Activated B cell treated with CpG ODN at 0.5 μM for 24 hours (primary cell): ENCODE data around the gene ADARB1. TPM values are rescaled to one million over a fixed set of nuclear protein-coding genes. Genes with fewer than 3 reads are reported as not detected.

Experiments used
- ATAC-seq: fragments of 200-7000 bp; cut with Tn5 transposase; one replicate; pipeline ENCODE4 v1.10.0; 2021; ENCODE audit warnings: low read depth, mild to moderate bottlenecking, moderate library complexity
- CTCF ChIA-PET: fragments of 350-600 bp; sonication (Branson Sonifier 250); formaldehyde crosslinking; loops from one replicate; lab custom pipeline; 2021; ENCODE audit warnings: antibody characterized with exemption; lab: Charles Lee
- POLR2A ChIA-PET: fragments of 350-600 bp; sonication (Branson Sonifier 250); formaldehyde crosslinking; loops from one replicate; lab custom pipeline; 2021; ENCODE audit warnings: antibody characterized with exemption; lab: Charles Lee
- DNase-seq: peaks from one replicate; pipeline ENCODE4 v3.0.0; 2022
- H3K27ac Mint-ChIP-seq: one replicate; pipeline ENCODE4 v1.8.0; 2020; ENCODE audit warnings: mixed read lengths
- H3K27me3 Mint-ChIP-seq: one replicate; pipeline ENCODE4 v1.8.0; 2021; ENCODE audit warnings: mixed read lengths
- H3K36me3 Mint-ChIP-seq: one replicate; pipeline ENCODE4 v1.8.0; 2021; ENCODE audit warnings: low read depth, mixed read lengths
- H3K4me1 Mint-ChIP-seq: one replicate; pipeline ENCODE4 v1.8.0; 2021; ENCODE audit warnings: mixed read lengths
- H3K4me3 Mint-ChIP-seq: one replicate; pipeline ENCODE4 v1.8.0; 2020; ENCODE audit warnings: mild to moderate bottlenecking, mixed read lengths
- H3K9me3 Mint-ChIP-seq: one replicate; pipeline ENCODE4 v1.8.0; 2020; ENCODE audit warnings: mixed read lengths
- intact Hi-C: fragments of 100-400 bp; cut with micrococcal nuclease; formaldehyde crosslinking; loops from one replicate; pipeline ENCODE4 v1.15.1; 2024
- total RNA-seq: library from RNA; stranded (reverse); gene quantifications from 2 replicates; pipeline ENCODE4 v1.2.3, GENCODE V29; 2022
- TF ChIP-seq, protein P1 (sequence below): fragments of 200-600 bp; IDR thresholded peaks from one replicate; pipeline ENCODE4 v1.8.0; 2022; ENCODE audit warnings: antibody characterized with exemption, mild to moderate bottlenecking

Gene ADARB1
- total RNA-seq, 1 donor from 2014 or later = 22.6 TPM

DNA sequence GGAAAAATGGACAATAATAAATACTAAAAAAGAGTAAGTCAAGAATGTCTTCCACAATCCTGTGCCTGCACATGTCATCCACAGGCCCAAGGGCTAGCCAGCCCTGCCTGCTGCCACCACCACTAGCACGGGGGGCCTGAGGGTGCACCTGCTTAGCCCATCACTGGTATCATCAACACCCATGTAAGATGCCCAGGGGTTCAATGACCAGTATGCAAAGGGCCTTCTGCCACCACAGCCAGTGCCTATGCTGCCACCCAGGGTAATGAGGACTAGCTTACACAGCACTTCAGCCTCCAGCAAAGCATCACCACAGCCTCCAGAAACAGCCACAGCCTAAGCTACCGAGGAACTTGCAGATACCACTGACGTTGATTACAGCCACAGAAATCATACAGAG, 167.0 kb downstream of the ADARB1 start:
- TF ChIP-seq, protein P1, sequence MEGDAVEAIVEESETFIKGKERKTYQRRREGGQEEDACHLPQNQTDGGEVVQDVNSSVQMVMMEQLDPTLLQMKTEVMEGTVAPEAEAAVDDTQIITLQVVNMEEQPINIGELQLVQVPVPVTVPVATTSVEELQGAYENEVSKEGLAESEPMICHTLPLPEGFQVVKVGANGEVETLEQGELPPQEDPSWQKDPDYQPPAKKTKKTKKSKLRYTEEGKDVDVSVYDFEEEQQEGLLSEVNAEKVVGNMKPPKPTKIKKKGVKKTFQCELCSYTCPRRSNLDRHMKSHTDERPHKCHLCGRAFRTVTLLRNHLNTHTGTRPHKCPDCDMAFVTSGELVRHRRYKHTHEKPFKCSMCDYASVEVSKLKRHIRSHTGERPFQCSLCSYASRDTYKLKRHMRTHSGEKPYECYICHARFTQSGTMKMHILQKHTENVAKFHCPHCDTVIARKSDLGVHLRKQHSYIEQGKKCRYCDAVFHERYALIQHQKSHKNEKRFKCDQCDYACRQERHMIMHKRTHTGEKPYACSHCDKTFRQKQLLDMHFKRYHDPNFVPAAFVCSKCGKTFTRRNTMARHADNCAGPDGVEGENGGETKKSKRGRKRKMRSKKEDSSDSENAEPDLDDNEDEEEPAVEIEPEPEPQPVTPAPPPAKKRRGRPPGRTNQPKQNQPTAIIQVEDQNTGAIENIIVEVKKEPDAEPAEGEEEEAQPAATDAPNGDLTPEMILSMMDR = no peak
- Mint-ChIP-seq H3K9me3 (peaks cover 15% of the 10 kb centered on the region), H3K4me3 (no peak overlapping the region), H3K27me3 (peaks cover 18% of the 10 kb centered on the region), H3K36me3 (peaks cover 4% of the 10 kb centered on the region), H3K27ac (no peak overlapping the region), H3K4me1 (no peaks in the 10 kb centered on the region)
- CTCF ChIA-PET = no interaction called here
- POLR2A ChIA-PET = no interaction called here
- DNase-seq (no peak), ATAC-seq (no peak)
- intact Hi-C loops = no loop called here

GRCh38 chr21:45243603-45244002, 169.2 kb downstream of the ADARB1 start:
- H3K4me3 Mint-ChIP-seq = no peak overlapping the region
- peaks cover 15% of the 10 kb centered on the region for H3K9me3 Mint-ChIP-seq
- H3K36me3 Mint-ChIP-seq = peaks cover 4% of the 10 kb centered on the region
- H3K4me1 Mint-ChIP-seq = no peaks in the 10 kb centered on the region
- ATAC-seq (no peak), DNase-seq (no peak)
- ChIA-PET POLR2A (no interaction called here), CTCF (no interaction called here)
- intact Hi-C loops = no loop called here
- no peak overlapping the region for H3K27ac Mint-ChIP-seq
- peaks cover 20% of the 10 kb centered on the region for H3K27me3 Mint-ChIP-seq
- TF ChIP-seq, protein P1 = no peak

DNA sequence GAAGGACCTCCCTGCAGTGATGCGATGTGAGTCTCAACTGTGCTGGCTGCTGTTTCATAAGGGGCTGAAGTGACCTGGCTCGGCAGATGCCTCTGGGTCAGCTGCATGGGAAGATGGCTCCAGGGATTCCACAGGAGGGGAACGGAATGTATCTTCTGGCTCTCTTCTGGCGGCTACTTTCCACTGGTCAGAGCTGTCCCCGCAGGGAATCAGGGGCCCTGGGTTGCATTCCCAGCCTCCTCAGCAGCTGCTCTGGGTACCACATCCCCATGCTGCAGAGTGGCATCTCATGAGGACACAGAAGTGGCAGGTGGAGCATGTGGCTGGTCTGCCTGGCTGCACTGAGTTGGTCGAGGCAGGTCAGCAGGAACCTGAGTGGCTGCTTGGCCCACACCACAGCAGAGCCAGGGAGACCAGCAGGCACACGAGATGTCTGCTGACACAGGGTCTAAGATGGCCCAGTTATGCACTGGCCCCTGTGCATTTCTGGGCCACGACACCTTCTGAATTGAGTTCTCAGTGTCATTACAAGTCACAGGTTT, 170.5 kb downstream of the ADARB1 start:
- H3K27me3 Mint-ChIP-seq = peaks cover 19% of the 10 kb centered on the region
- TF ChIP-seq, protein P1 = no peak
- no peak overlapping the region for H3K27ac Mint-ChIP-seq
- H3K4me1 Mint-ChIP-seq = no peaks in the 10 kb centered on the region
- POLR2A ChIA-PET = no interaction called here
- CTCF ChIA-PET = no interaction called here
- intact Hi-C loops = no loop called here
- ATAC-seq = no peak
- peaks cover 15% of the 10 kb centered on the region for H3K9me3 Mint-ChIP-seq
- H3K4me3 Mint-ChIP-seq = no peak overlapping the region
- no peak for DNase-seq
- peaks cover 4% of the 10 kb centered on the region for H3K36me3 Mint-ChIP-seq

DNA sequence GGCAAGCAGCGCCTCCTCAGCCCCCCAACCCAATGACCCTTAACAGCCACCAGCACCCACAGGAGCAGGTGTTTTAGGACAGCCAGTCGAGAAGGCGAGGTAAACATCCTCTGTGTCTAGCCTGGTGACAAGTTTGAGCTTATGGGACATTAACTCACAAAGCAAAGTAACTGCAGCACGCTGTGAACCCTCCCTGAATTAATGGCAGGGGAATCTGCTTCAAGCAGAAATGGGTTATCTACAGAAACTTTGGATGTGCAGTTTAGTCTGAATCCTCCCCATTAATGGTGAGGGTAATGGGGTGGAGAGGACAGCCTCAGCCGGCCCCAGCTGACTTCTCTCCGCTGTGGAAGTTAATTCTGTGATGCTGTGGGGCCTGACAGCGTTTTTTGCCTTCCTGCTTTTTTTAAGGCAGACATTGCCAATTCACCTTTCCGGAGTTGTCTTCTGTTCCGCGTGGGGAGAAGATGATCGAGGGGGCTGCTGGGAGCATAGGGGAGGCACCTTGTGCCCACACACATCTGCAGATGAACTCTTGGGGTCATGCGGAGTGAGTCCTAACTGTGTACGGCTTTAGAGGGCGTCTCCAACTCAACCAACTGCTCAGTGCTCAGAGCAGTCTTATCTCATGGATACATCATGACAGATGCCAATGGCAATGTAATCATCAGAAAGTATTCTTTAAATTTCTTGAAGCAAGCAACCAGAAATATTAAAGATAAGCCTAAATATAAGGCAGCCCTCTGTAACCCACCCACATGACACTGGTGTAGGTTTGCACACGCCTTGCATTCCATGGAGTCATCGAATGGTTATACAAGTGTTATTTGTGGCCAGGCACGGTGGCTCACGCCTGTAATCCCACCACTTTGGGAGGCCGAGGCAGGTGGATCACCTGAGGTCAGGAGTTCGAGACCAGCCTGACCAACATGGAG, 172.3 kb downstream of the ADARB1 start:
- intact Hi-C loops = no loop called here
- no peaks in the 10 kb centered on the region for H3K4me1 Mint-ChIP-seq
- CTCF ChIA-PET = no interaction called here

More for the DNA sequence above, 172.3 kb downstream of the ADARB1 start:
- TF ChIP-seq, protein P1 = no peak
- peaks cover 19% of the 10 kb centered on the region for H3K27me3 Mint-ChIP-seq
- H3K27ac Mint-ChIP-seq = no peak overlapping the region
- peaks cover 4% of the 10 kb centered on the region for H3K36me3 Mint-ChIP-seq
- no peak for ATAC-seq
- DNase-seq = no peak
- POLR2A ChIA-PET = no interaction called here
- H3K4me3 Mint-ChIP-seq = no peak overlapping the region
- peaks cover 15% of the 10 kb centered on the region for H3K9me3 Mint-ChIP-seq
